BJ (cell line): ENCODE results near the gene GNG12. TPM values are rescaled to one million over a fixed set of nuclear protein-coding genes. Genes with fewer than 3 reads are reported as not detected.
"Not testable (repeated sequence)": the region's sequence is repeated elsewhere in the genome, so short reads cannot be mapped to it uniquely, and the experiment has no call there.

Experiments used
- CTCF ChIA-PET: fragments of 350-600 bp; formaldehyde crosslinking; extraction: SDS; loops from one replicate; lab custom pipeline; 2021; ENCODE audit warnings: antibody characterized with exemption, inconsistent platforms; lab: Yijun Ruan, JAX
- POLR2A ChIA-PET: fragments of 300-600 bp; sonication (Branson Sonifier 250); formaldehyde crosslinking; extraction: SDS; loops from one replicate; lab custom pipeline; 2021; ENCODE audit warnings: antibody characterized with exemption; lab: Charles Lee
- DNase-seq: peaks from one replicate; pipeline ENCODE4 v3.0.0-alpha.2; 2011; ENCODE audit warnings: low read depth
- H3K27me3 ChIP-seq: 2 replicates; pipeline ENCODE4 v1.6.0; 2011; ENCODE audit warnings: low read length; ENCODE audit not compliant: control insufficient read depth, insufficient read depth
- H3K36me3 ChIP-seq: 2 replicates; pipeline ENCODE4 v1.5.1; 2011; ENCODE audit warnings: low read length; ENCODE audit not compliant: control insufficient read depth, insufficient read depth
- H3K4me3 ChIP-seq: 2 replicates; pipeline ENCODE4 v1.5.1; 2011; ENCODE audit warnings: low read depth, mild to moderate bottlenecking, control low read depth, low read length
- polyA plus RNA-seq: library from polyadenylated mRNA; depleted of rRNA; stranded (reverse); fragments of >200 nt; gene quantifications from 2 replicates; pipeline ENCODE4 v1.2.3, GENCODE V29; 2011
- TF ChIP-seq, protein P1 (sequence below): IDR thresholded peaks from 2 replicates; pipeline ENCODE4 v1.5.1; 2011; ENCODE audit warnings: low read depth, mild to moderate bottlenecking, control low read depth, inconsistent platforms, low read length, moderate library complexity; ENCODE audit not compliant: insufficient read depth

Gene GNG12
- polyA plus RNA-seq, 1 experiment, result 99.6 TPM

DNA sequence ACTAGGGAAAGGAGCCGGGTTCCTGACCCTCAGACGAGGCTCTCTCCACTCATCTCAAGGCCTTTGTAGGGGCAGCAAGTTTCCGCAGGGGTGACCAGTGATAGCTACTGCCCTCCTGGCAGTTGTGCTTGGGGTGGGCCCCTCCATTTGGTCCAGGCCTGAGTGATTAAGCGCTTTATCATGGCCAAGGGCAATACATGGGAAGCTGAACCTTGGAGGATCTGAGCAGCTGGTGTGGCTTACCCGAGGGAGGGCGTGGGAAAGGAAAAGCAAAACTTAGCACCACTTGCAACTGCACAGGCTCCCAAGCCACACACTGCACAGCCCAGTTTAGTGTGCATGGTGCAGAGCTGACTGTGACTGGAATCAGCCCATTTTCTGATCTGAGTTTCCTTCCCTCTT lies 100.5 kb downstream of the GNG12 start:
- DNase-seq, result no peak
- ChIA-PET CTCF (interaction anchor here (1.0 to 1.2 kb wide), 2 partner anchors 32 to 171 kb away, joined by 3 read pairs; no protein-coding TSS in a partner anchor), POLR2A (no interaction called here)
- no peaks in the 10 kb centered on the region for H3K27me3 ChIP-seq
- TF ChIP-seq, protein P1, sequence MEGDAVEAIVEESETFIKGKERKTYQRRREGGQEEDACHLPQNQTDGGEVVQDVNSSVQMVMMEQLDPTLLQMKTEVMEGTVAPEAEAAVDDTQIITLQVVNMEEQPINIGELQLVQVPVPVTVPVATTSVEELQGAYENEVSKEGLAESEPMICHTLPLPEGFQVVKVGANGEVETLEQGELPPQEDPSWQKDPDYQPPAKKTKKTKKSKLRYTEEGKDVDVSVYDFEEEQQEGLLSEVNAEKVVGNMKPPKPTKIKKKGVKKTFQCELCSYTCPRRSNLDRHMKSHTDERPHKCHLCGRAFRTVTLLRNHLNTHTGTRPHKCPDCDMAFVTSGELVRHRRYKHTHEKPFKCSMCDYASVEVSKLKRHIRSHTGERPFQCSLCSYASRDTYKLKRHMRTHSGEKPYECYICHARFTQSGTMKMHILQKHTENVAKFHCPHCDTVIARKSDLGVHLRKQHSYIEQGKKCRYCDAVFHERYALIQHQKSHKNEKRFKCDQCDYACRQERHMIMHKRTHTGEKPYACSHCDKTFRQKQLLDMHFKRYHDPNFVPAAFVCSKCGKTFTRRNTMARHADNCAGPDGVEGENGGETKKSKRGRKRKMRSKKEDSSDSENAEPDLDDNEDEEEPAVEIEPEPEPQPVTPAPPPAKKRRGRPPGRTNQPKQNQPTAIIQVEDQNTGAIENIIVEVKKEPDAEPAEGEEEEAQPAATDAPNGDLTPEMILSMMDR, result no peak
- peaks cover 3% of the 10 kb centered on the region for H3K36me3 ChIP-seq
- H3K4me3 ChIP-seq, result no peak overlapping the region

DNA sequence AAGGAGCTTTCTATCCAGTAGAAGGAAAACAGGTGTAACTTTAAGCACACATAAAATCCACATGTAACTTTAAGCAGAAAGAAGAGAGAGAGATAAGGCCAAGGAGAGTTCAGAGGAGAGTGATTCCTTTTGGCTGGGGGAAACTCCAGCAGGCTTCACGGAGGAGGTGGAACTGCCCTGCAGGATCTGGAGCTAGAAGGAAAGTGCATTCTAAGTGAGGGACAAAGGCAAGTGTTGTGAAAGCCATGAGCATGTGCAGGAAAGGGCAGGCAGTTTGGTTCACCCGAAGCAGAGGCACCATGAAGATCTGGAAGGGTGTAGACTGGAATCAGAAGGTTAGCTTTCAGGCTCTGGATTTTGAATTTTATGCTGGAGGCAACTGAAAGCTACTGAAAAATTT lies 101.9 kb downstream of the GNG12 start:
- ChIA-PET CTCF (interaction anchor here (1.7 kb wide), 1 partner anchor 29 kb away, joined by 8 read pairs; no protein-coding TSS in a partner anchor), POLR2A (interaction anchor here (0.6 kb wide), 1 partner anchor 1433 kb away, joined by 3 read pairs; no protein-coding TSS in a partner anchor)
- H3K4me3 ChIP-seq, result no peak overlapping the region

DNA sequence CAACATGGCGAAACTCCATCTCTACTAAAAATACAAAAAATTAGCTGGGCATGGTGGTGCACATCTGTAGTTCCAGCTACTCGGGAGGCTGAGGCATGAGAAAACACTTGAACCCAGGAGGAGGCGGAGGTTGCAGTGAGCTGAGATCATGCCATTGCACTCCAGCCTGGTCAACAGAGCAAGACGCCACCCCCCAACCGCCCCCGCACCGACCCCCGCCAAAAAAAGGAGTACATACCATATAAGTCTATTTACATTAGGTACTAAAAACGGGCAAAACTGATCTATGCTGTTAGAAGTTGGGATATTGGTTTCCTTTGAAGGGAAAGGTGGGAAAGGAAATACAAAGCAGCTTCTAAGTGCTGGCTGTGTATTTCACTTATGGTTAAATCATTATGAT lies 103.0 kb downstream of the GNG12 start:
- POLR2A ChIA-PET, CTCF ChIA-PET: not testable (repeated sequence)

More for the DNA sequence above, 101.9 kb downstream of the GNG12 start:
- TF ChIP-seq, protein P1, result no peak
- Histone ChIP-seq H3K27me3 (no peaks in the 10 kb centered on the region), H3K36me3 (peaks cover 3% of the 10 kb centered on the region)
- DNase-seq, result no peak

DNA sequence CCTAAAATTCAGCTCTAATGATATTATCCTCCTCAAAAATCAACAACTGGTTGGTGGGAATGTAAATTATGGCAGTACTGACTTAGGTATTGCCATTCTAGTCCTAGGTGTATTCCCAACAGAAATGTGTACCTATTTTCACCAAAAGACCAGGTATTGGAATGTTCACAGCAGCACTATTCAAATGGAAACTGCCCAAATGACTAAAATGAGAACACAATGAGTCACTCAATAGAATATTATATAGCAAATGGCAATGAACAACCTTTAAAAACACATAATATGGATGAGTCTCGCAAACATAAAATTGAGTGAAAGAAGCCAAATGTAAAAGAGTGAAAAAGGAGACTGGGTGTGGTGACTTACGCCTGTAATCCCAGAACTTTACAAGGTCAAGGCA lies 103.4 kb downstream of the GNG12 start:
- POLR2A ChIA-PET, result no interaction called here
- H3K36me3 ChIP-seq, result peaks cover 3% of the 10 kb centered on the region
- TF ChIP-seq, protein P1, result no peak
- H3K4me3 ChIP-seq, result no peak overlapping the region
- CTCF ChIA-PET, result interaction anchor here (1.1 kb wide), 1 partner anchor 18 kb away, joined by 3 read pairs; no protein-coding TSS in a partner anchor
- no peak for DNase-seq
- H3K27me3 ChIP-seq, result no peaks in the 10 kb centered on the region

More for the DNA sequence above, 103.0 kb downstream of the GNG12 start:
- H3K4me3 ChIP-seq, DNase-seq, H3K36me3 ChIP-seq, H3K27me3 ChIP-seq: not testable (repeated sequence)

DNA sequence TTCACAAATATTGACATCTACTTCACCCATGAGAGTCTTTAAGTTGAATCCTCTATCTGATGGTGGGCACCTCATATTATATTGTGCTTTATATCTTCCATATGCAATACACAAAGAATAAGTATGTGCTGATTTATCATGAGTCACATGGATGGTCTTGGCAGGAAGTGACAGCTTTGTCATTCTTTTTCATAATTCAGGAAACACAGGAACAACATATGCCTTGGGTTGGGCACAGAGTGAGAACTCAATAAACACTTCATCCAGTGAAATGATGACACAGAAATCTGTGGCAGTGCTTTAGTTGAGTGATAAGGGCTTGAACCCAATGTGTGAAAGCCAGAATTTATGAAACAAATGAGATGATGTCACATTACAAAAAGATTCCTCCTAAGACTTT lies 107.0 kb downstream of the GNG12 start:
- no peak for DNase-seq
- CTCF ChIA-PET, result no interaction called here
- POLR2A ChIA-PET, result no interaction called here

More for the DNA sequence above, 107.0 kb downstream of the GNG12 start:
- peaks cover 3% of the 10 kb centered on the region for H3K36me3 ChIP-seq
- no peaks in the 10 kb centered on the region for H3K27me3 ChIP-seq
- TF ChIP-seq, protein P1, result no peak
- H3K4me3 ChIP-seq, result no peak overlapping the region
